KMS-11 (cell line): ENCODE measurements around the gene CDH22.

Source experiments
- H2AFZ ChIP-seq: fragments of 200-600 bp; sonication (generic); 2 replicates; pipeline ENCODE4 v1.6.1; 2016; ENCODE audit warnings: antibody characterized with exemption, mixed run types, low read depth
- H3K27ac ChIP-seq: fragments of 200-600 bp; sonication (generic); 2 replicates; pipeline ENCODE4 v1.6.1; 2016; ENCODE audit warnings: mild to moderate bottlenecking, mixed run types
- H3K27me3 ChIP-seq: fragments of 200-600 bp; sonication (generic); 2 replicates; pipeline ENCODE4 v1.6.1; 2017; ENCODE audit warnings: mild to moderate bottlenecking, low read depth, mixed run types, moderate library complexity; ENCODE audit not compliant: insufficient read depth
- H3K36me3 ChIP-seq: fragments of 200-600 bp; sonication (generic); 2 replicates; pipeline ENCODE4 v1.6.1; 2017; ENCODE audit warnings: mild to moderate bottlenecking, mixed run types; ENCODE audit not compliant: insufficient read depth
- H3K4me1 ChIP-seq: fragments of 200-600 bp; sonication (generic); 2 replicates; pipeline ENCODE4 v1.6.1; 2016; ENCODE audit warnings: mild to moderate bottlenecking, low read depth, mixed run types; ENCODE audit not compliant: poor library complexity, severe bottlenecking
- H3K4me2 ChIP-seq: fragments of 200-600 bp; sonication (generic); 2 replicates; pipeline ENCODE4 v1.7.0; 2016; ENCODE audit warnings: mild to moderate bottlenecking, mixed run types
- H3K4me3 ChIP-seq: fragments of 200-600 bp; sonication (generic); IDR thresholded peaks from 2 replicates; pipeline ENCODE4 v1.6.1; 2017; ENCODE audit warnings: low read depth, low read length, mixed read lengths; ENCODE audit not compliant: insufficient read depth
- H3K79me2 ChIP-seq: fragments of 200-600 bp; sonication (generic); 2 replicates; pipeline ENCODE4 v1.6.1; 2016; ENCODE audit warnings: low read depth, mixed run types; ENCODE audit not compliant: insufficient read depth
- H3K9ac ChIP-seq: fragments of 200-600 bp; sonication (generic); 2 replicates; pipeline ENCODE4 v1.6.1; 2016; ENCODE audit warnings: mild to moderate bottlenecking, mixed run types
- H4K20me1 ChIP-seq: fragments of 200-600 bp; sonication (generic); 2 replicates; pipeline ENCODE4 v1.6.1; 2016; ENCODE audit warnings: mild to moderate bottlenecking, mixed run types; ENCODE audit not compliant: insufficient read depth
- CTCF ChIP-seq: fragments of 200-600 bp; sonication (generic); conservative IDR thresholded peaks from 2 replicates; pipeline ENCODE4 v1.6.1; 2017; ENCODE audit warnings: low read depth, mild to moderate bottlenecking, antibody characterized with exemption, low read length, moderate library complexity, mixed read lengths

The CDH22 gene

GRCh38 chr20:46145713-46146112, 162.6 kb downstream of the CDH22 start:
- TF ChIP-seq CTCF, result no peak
- H4K20me1 ChIP-seq, result no peaks in the 10 kb centered on the region
- no peaks in the 10 kb centered on the region for H3K4me1 ChIP-seq
- no peaks in the 10 kb centered on the region for H3K36me3 ChIP-seq
- H2AFZ ChIP-seq, result no peak overlapping the region
- no peaks in the 10 kb centered on the region for H3K79me2 ChIP-seq
- no peak overlapping the region for H3K9ac ChIP-seq
- no peak overlapping the region for H3K4me2 ChIP-seq
- H3K4me3 ChIP-seq, result no peak overlapping the region
- H3K27me3 ChIP-seq, result peaks cover 53% of the 10 kb centered on the region; the same call in 1 of the 2 replicates
- no peak overlapping the region for H3K27ac ChIP-seq

GRCh38 chr20:46144432-46145025, 163.8 kb downstream of the CDH22 start:
- TF ChIP-seq CTCF, result no peak
- Histone ChIP-seq H3K4me3 (no peak overlapping the region), H4K20me1 (no peaks in the 10 kb centered on the region), H3K36me3 (no peaks in the 10 kb centered on the region), H3K27me3 (peaks cover 65% of the 10 kb centered on the region; the same call in 1 of the 2 replicates), H3K4me1 (no peaks in the 10 kb centered on the region), H3K4me2 (no peak overlapping the region), H3K9ac (no peak overlapping the region), H2AFZ (no peak overlapping the region), H3K27ac (no peak overlapping the region), H3K79me2 (no peaks in the 10 kb centered on the region)

- no peaks in the 10 kb centered on the region for H3K4me1 ChIP-seq
- H3K4me2 ChIP-seq, result no peak overlapping the region
- H2AFZ ChIP-seq, result no peak overlapping the region
- peaks cover 66% of the 10 kb centered on the region; the same call in 1 of the 2 replicates for H3K27me3 ChIP-seq
- no peak overlapping the region for H3K4me3 ChIP-seq
- no peak for TF ChIP-seq CTCF
- no peaks in the 10 kb centered on the region for H4K20me1 ChIP-seq
- H3K9ac ChIP-seq, result no peak overlapping the region
- H3K79me2 ChIP-seq, result no peaks in the 10 kb centered on the region
- no peak overlapping the region for H3K27ac ChIP-seq
- H3K36me3 ChIP-seq, result no peaks in the 10 kb centered on the region
Observed at GRCh38 chr20:46142124-46142523, 166.2 kb downstream of the CDH22 start.

GRCh38 chr20:46139908-46140482, 168.3 kb downstream of the CDH22 start:
- Histone ChIP-seq H3K27me3 (peaks cover 62% of the 10 kb centered on the region; the same call in 1 of the 2 replicates), H3K36me3 (no peaks in the 10 kb centered on the region), H4K20me1 (no peaks in the 10 kb centered on the region), H3K27ac (no peak overlapping the region), H3K4me2 (no peak overlapping the region), H3K9ac (no peak overlapping the region), H3K79me2 (no peaks in the 10 kb centered on the region), H3K4me3 (no peak overlapping the region), H3K4me1 (no peaks in the 10 kb centered on the region), H2AFZ (no peak overlapping the region)
- TF ChIP-seq CTCF, result no peak
